Peyer's patch (tissue), 4 donors: ENCODE data around the gene PEX16.

Experiments used
- CTCF ChIP-seq, 6 experiments: fragments of 450-650 bp in 4 of 6; fragments of 200-600 bp in 2 of 6; sonication (generic) in 1 of 6; IDR thresholded peaks; one replicate each; pipeline ENCODE4 v1.5.1; 2017 to 2019; ENCODE audit warnings: antibody characterized with exemption in 6 of 6, mild to moderate bottlenecking in 3 of 6, moderate library complexity in 1 of 6
- POLR2A ChIP-seq, 2 donors: fragments of 450-650 bp; IDR thresholded peaks; one replicate each; pipeline ENCODE4 v1.5.1; 2017; ENCODE audit warnings: antibody characterized with exemption in 2 of 2, mild to moderate bottlenecking in 2 of 2, moderate library complexity in 2 of 2

DNA sequence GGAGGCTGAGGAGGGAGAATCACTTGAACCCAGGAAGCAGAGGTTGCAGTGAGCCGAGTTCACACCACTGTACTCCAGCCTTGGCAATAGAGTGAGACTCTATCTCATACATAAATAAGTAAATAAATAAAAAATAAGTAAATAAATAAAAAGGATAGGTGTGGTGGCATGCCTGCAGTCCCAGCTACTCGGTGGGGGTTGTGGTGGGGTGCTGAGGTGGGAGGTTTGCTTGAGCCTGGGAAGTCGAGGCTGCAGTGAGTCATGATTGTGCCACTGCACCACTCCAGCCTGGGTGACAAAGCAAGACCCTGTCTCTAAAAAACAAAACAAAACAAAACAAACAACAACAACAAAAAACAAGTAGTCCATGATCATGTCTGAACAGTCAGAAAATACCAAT is 7.9 kb upstream of the PEX16 start:
- no peak for TF ChIP-seq CTCF (IDR thresholded peaks at IDR 0.05)
- no peak for TF ChIP-seq POLR2A (IDR thresholded peaks at IDR 0.05)
